Testis (tissue), 3 donors: ENCODE measurements around the gene TIAM2. TPM values are rescaled to one million over a fixed set of nuclear protein-coding genes. Genes with fewer than 3 reads are reported as not detected.

Source experiments
- DNase-seq: peaks from one replicate; pipeline ENCODE4 v3.0.0-alpha.2; 2019
- H3K27ac ChIP-seq, 2 donors: fragments of 200-600 bp; sonication (generic); one replicate each; pipeline ENCODE4 v1.5.1; 2019
- H3K27me3 ChIP-seq: fragments of 200-600 bp; sonication (generic); one replicate; pipeline ENCODE4 v1.5.1; 2019
- H3K36me3 ChIP-seq: fragments of 200-600 bp; sonication (generic); one replicate; pipeline ENCODE4 v1.5.1; 2017; ENCODE audit warnings: low read depth; ENCODE audit errors: missing control alignments
- H3K4me1 ChIP-seq: fragments of 200-600 bp; sonication (generic); one replicate; pipeline ENCODE4 v1.5.1; 2019
- H3K4me3 ChIP-seq, 2 donors: fragments of 200-600 bp; sonication (generic); one replicate each; pipeline ENCODE4 v1.5.1; 2017 to 2019
- H3K9me3 ChIP-seq: fragments of 200-600 bp; sonication (generic); one replicate; pipeline ENCODE4 v1.5.1; 2017
- CTCF ChIP-seq, 3 experiments: fragments of 450-650 bp in 2 of 3; fragments of 200-600 bp in 1 of 3; sonication (generic) in 1 of 3; IDR thresholded peaks; one replicate each; pipeline ENCODE4 v1.5.1; 2016 to 2019; ENCODE audit warnings: antibody characterized with exemption in 3 of 3, mild to moderate bottlenecking in 2 of 3, moderate library complexity in 1 of 3
- POLR2A ChIP-seq: fragments of 450-650 bp; IDR thresholded peaks from one replicate; pipeline ENCODE4 v1.6.1; 2017; ENCODE audit warnings: antibody characterized with exemption, mild to moderate bottlenecking, moderate library complexity
- WGBS, 2 donors: methylation state at CpG; one replicate each; pipeline ENCODE4 v1.1.5; 2018; 5-methylcytosine and 5-hydroxymethylcytosine counted together
- intact Hi-C: fragments of 100-400 bp; cut with DNase I; formaldehyde crosslinking; loops from one replicate; pipeline ENCODE4 v1.15.1; 2023; ENCODE audit warnings: low total_unique reads
- polyA plus RNA-seq: library from polyadenylated mRNA; stranded (reverse); fragments of 350-450 nt; fragmentation: Illumina TruSeq; extraction: RNeasy Lipid Tissue Mini Kit (QIAGEN cat#74804); gene quantifications from one replicate; pipeline ENCODE4 v1.2.3, GENCODE V29; 2014; ENCODE audit warnings: low read depth, low replicate concordance; ENCODE audit not compliant: insufficient read depth
- total RNA-seq, 2 donors: library from RNA; depleted of rRNA; stranded (reverse); fragments of >200 nt; gene quantifications; one replicate each; pipeline ENCODE4 v1.2.3, GENCODE V29; 2016

Gene TIAM2
- total and polyA plus RNA-seq, 3 donors from 2014 or later, result 22.7 to 43.8 (median 38.0) TPM

DNA sequence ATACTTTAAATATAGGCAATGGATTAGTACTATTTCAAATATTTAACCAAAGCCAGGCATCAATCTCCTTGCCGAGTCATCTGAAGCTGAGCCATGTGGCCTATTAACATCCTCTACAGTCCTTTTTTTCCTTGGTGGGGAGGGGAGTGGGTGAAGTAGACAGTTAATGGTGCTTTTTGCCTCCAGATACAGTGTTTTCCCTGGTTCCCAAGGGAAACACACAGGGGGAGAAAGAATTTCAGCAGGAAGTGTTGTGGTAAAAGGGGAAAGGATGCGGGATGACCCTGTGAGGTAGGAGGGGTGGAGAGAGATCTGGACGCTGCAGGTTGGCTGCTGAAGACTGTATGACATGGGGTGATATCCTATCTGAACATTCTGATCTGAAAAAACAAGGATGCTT, 278.3 kb downstream of the TIAM2 start:
- WGBS, 2 donors, result 43 to 50% methylated on average over 3 of the region's 3 CpGs

DNA sequence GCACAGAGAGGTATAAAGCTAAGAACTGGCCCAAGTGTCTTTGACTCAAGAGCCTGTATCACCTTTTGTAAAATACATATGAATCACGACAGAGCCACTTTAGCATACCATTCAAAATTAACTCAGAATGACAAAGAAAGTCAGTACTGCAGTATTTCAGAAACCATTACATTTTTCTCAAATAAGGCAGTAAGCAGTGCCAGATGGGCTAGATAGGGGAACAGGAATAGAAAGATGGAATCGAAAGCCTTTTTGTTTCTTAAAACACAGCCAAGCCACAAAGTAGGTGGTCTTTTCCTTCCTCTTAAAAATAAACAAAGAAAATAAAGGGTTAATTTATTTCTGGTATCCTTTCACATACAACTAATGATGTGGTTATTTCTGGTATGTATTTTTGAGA, 279.0 kb downstream of the TIAM2 start:
- intact Hi-C loops, result no loop called here
- 57 to 60% methylated on average over 2 of the region's 2 CpGs for WGBS, 2 donors
- no peak for TF ChIP-seq POLR2A
- no peak for TF ChIP-seq CTCF (IDR thresholded peaks at IDR 0.05)

More for the DNA sequence above, 278.3 kb downstream of the TIAM2 start:
- H3K27me3 ChIP-seq, result no peaks in the 10 kb centered on the region
- H3K4me1 ChIP-seq, result peaks cover 21% of the 10 kb centered on the region
- no peaks in the 10 kb centered on the region for H3K36me3 ChIP-seq
- peak overlapping the region in 1 of 2 donors; percentile 61 for H3K27ac ChIP-seq
- intact Hi-C loops, result no loop called here
- TF ChIP-seq CTCF (IDR thresholded peaks at IDR 0.05) (no peak), POLR2A (no peak)
- no peaks in the 10 kb centered on the region for H3K9me3 ChIP-seq
- H3K4me3 ChIP-seq, result no peak overlapping the region
- DNase-seq, result no peak

DNA sequence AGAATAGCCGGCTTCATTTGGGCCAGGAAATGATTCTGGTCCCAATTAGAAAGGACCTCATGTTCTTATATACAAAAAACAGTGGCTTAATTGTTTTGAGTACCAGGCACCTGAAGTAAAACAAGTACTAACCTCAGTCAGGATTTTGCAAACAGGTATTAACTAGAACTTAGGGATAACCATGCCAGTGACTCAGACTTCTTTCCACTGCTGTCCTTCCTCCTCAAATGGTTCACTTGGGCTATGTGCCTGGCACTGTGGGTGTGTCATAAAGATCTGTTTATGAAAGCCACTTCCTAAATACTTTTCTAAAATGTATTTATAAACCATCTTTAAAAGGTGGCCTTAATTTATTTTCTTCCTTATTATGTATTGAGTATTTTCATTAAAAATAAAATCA, 279.4 kb downstream of the TIAM2 start:
- H3K36me3 ChIP-seq, result no peaks in the 10 kb centered on the region
- H3K27me3 ChIP-seq, result no peaks in the 10 kb centered on the region
- TF ChIP-seq CTCF (IDR thresholded peaks at IDR 0.05) (no peak), POLR2A (no peak)
- 72 to 77% methylated on average over 1 of the region's 1 CpG for WGBS, 2 donors
- no peak for DNase-seq
- peaks cover 21% of the 10 kb centered on the region for H3K4me1 ChIP-seq
- no peak overlapping the region for H3K4me3 ChIP-seq
- intact Hi-C loops, result no loop called here
- no peaks in the 10 kb centered on the region for H3K9me3 ChIP-seq
- H3K27ac ChIP-seq, result peak overlapping the region in 1 of 2 donors; percentile 61

More for the DNA sequence above, 279.0 kb downstream of the TIAM2 start:
- no peak overlapping the region for H3K4me3 ChIP-seq
- H3K36me3 ChIP-seq, result no peaks in the 10 kb centered on the region
- peak overlapping the region in 1 of 2 donors; percentile 61 for H3K27ac ChIP-seq
- peaks cover 21% of the 10 kb centered on the region for H3K4me1 ChIP-seq
- no peaks in the 10 kb centered on the region for H3K27me3 ChIP-seq
- no peak for DNase-seq
- no peaks in the 10 kb centered on the region for H3K9me3 ChIP-seq

- no peak overlapping the region for H3K4me3 ChIP-seq
These were observed 280.8 kb downstream of the TIAM2 start for GRCh38 chr6:155275808-155276480.

More at GRCh38 chr6:155275808-155276480, 280.8 kb downstream of the TIAM2 start:
- Histone ChIP-seq H3K4me1 (peaks cover 21% of the 10 kb centered on the region), H3K27ac (peak overlapping the region; percentile 51 to 70), H3K9me3 (no peaks in the 10 kb centered on the region), H3K36me3 (no peaks in the 10 kb centered on the region), H3K27me3 (no peaks in the 10 kb centered on the region)
- TF ChIP-seq POLR2A (no peak), CTCF (IDR thresholded peaks at IDR 0.05) (no peak)
- intact Hi-C loops, result no loop called here
- 34 to 36% methylated on average over 10 of the region's 10 CpGs for WGBS, 2 donors
- no peak for DNase-seq
